GM19438 (cell line): ENCODE results near the gene HLA-DQA2.
"Not testable (repeated sequence)": the region's sequence is repeated elsewhere in the genome, so short reads cannot be mapped to it uniquely, and the experiment has no call there.

Experiments used
- ATAC-seq: cut with Tn5 transposase; IDR thresholded peaks from one replicate; pipeline ENCODE4 v1.9.1; 2021; ENCODE audit warnings: low read depth; ENCODE audit not compliant: unreplicated experiment

The HLA-DQA2 gene

DNA sequence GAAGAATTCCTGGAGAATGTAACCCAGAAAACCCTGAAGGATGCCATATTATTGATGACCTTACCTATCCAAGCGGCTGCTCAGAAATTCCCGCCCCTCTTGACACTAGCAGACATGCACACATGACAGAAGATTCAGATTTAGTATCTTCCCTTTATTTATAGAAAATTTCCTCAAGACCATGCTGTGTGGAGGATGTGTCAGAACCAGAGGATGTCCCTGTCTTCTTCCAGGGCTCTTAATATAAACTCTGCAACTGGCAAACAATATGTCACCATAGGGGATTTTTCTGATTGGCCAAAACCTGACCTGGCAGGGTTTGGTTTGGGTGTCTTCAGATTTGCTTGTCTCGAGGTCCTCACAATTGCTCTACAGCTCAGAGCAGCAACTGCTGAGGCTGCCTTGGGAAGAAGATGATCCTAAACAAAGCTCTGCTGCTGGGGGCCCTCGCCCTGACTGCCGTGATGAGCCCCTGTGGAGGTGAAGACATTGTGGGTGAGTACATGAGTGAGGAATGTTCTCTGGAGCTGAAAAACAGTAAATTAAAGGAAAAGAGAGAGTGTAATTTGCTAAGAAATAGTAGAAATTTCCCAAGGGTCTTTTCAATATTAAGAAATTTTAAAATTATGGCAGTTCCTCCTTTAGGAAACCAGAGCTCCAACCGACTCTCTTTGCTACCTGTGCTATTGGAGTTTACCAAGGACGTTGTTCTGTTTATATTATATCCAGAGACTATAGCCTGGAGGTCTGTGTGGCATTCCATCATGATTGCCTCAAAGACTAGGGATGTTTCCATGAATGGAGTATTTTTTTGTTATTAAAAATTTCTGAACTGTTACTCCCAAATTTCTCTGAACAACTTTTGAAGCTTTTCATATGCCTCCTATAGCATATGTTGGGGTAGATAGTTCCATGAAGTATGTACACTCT, at the start of gene HLA-DQA2:
Gene HLA-DQA2 (plus strand): TSS at position 361 of the 930 bp plus-strand sequence. CDS start 53 bp downstream, at position 414.
- no peak for ATAC-seq

DNA sequence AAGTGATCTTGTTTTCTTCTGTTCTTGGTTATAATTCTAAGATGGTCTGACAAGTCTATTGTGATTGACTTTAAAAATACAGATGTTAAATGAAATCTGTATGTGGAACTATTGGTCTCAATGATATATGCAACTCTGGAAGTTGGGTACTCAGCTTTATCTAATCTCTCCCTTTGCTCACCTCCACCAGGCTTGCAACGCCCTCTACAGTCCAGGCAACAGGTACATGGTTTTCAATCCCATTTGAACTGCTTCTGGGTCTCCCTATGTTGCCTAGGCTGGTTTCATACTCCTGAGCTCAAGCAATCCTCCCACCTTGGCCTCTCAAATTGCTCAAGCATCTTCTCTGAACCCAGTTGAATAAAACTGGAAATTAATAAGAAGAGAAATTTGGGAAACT, 49.2 kb upstream of the HLA-DQA2 start:
- ATAC-seq, result no peak

DNA sequence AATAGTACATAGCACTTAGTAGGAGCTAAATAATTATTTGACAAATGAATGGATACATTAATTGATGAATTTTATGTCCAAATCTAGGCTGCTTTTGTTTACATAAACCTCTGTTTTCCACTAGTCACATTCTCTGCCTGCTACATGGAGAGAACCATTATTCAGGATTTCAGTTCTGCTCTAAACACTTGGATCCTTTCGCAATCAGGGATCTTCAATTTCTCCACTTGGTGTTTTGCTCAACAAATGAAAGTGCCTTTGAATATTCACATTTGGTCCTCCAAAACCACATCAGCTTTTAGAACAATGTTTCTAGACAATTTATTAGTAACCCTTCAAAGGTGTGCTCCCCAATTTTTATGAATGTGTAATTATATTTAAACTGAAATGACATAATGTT, 44.2 kb upstream of the HLA-DQA2 start:
- no peak for ATAC-seq

DNA sequence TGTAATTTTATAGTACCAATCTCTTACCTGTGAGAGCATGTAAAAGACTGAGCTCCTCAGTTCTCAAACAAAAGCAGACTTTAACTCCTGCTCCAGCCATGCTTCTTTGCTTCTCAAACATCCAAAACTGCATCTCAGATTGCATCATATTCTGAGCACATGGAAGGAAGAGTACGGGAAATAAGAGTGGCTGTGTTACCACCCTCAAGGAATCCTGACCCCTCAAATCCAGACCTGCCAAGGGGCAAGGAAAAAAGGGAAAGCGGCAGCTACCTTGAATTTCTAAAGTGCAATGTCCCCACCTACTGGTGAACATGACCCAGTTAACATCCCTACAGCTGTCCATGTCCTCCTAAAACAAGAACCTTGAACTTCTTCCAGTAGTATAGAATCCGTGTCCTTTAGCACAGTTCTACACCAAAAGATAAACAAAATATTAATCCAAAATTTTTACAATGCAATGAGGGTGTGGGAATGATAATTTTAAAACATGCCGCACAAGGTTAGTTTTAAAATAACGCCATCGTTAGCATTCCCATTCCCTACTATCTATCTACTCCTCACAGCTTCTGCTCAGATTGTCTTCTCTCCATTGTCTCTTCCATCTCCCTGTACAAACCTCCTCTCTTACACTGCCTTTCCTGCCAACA, 40.7 kb upstream of the HLA-DQA2 start:
- no peak for ATAC-seq

DNA sequence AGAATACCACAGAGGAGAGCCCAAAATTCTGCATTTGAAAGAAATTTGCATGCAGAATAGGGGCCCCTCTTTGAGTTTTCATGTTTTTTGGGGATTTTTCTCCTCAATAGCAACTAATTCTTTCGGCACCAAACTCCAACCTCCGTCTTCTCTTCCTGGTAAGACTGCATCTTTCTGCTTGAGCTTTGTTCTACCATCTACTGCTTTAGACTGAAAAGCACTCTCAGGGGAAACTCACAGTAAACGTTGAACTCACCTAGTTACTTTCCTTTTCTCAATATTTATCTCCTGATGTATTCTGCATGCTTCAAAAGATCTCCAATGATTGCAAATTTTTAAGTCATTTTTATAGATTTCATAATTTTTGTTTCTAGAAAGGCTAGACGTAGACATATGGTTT, 37.8 kb upstream of the HLA-DQA2 start:
- no peak for ATAC-seq

DNA sequence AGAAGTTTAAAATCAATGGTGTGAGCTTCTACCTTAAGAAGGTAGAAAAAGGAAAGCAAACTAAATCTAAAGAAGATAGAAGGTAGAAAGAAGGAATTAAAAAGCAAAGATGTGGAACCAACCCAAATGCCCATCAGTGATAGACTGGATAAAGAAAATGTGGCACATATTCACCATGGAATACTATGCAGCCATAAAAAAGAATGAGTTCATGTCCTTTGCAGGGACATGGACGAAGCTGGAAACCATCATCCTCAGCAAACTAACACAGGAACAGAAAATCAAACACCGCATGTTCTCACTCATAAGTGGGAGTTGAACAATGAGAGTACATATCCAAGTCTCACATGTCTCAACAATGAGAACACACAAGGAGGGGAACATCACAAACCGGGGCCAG, 36.0 kb upstream of the HLA-DQA2 start:
- ATAC-seq, result not testable (repeated sequence)

DNA sequence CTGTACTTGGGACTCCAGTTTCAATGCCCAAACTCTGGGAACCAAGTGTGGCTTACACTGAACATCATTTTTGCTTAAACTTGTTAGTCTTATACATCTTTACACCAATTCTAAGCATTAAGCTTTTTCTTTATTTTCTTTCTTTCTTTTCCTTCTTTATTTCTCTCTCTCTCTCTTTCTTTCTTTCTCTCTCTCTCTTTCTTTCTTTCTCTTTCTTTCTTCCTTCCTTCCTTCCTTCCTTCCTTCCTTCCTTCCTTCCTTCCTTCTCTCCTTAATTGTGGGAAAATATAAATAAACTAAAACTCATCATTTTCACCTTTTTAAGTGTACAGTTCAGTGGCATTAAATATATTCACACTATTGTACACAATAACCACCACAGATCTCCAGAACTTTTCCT, 31.6 kb upstream of the HLA-DQA2 start:
- ATAC-seq, result no peak

DNA sequence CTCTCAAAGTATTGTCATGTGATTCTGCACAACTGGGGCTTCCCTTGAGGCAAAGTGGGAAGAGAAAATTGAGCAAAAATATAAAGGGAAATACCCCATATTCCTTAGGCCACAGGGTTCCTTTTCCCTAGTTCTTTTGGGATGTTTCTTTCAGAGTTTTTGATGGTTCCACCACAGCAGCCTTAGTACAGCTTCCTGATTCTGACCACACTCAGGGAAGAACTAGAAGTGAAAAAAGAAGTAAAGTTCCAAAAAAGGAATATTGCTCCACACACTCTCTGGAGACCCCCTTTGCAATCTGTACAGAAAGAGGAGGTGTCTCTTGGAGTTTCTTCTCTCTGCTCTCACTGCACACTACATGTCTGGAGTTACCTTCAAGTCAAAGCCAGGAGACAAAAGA, 27.9 kb upstream of the HLA-DQA2 start:
- no peak for ATAC-seq

DNA sequence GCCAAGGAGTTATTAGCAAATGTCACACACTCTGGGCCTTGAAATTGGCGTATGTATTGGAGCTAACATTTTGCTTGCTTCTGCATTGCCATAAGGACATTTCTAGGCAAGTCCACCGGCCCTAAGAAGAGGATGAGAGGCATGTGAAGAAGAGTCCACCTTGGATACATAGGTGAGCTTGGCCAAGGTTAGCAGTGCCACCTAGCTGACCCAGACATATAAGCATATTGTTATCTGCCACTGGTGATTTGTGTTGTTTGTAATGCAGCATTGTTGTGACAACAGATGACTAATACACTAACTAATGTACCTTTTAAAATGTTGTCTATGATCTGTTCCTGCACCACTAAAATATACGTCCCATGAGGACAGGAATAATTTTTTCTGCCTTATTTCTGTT, 24.8 kb upstream of the HLA-DQA2 start:
- ATAC-seq, result no peak

DNA sequence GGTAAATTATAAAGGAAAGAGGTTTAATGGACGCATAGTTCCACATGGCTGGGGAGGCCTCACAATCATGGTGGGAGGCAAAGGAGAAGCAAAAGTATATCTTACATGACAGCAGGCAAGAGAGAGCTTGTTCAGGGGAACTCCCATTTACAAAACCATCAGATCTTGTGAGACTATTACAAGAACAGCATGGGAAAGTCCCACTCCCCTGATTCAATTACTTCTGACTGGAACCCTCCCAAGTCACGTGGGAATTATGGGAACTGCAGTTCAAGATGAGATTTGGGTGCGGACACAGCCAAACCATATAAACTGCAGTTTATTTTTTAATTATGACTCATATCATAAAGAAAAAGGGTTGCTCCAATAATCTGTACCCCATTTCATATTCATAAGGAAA, 22.3 kb upstream of the HLA-DQA2 start:
- ATAC-seq, result no peak

DNA sequence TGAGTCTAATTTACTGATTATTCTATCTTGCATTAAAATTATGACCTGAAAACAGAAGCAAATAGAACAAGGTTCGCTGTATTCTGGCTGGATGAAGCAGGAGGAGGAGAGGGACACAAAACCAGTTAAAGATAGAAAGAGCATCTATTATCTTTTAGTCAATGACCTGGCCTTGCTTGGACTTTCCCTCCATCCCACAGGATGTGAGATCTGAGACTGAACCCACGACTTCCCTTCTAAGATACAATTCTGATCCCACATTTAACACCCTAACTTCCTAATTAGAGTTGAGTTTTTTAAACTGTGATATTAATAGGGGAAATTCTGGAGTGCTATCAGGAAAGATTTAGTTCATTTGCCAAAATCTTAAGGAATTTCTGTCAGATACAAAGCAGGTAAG, 3.1 kb upstream of the HLA-DQA2 start:
- ATAC-seq, result no peak

DNA sequence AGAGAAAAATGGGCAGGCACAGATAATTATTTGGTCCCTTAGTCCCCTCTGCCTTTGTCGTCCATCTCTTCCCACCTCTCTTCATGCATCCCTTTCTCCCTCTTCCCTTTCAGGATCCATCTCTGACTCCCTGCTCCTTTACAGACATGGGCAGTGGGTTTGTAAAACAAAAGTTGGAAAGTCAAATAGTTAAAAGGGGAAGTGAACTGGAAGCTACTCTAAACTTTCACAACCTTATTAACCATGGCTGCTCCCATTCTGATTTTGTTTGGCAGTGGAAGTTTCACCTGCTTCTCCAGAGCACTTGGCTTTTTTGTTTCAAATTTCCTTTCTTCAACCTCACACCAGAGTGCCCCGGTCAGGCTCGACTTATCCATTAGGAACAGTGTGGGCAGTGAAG, 1.2 kb downstream of the HLA-DQA2 start:
- ATAC-seq, result no peak

DNA sequence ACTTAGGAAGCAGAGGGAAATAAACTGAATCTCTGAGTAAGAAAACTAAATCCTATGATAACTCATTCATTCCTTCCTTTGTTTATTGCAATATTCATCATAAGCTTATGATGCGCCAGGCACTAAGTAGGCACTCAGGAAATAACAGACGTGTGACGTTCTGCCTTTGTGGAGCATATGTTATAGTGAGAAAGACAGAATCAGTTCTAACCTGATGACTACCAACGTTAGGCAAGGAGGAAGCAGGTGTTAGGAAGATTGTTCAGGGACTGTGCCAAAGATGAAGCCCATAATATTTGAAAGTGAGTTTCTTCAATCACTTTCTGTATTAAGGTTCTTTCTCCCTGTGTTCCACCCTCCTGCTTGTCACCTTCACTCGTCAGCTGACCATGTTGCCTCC, 3.6 kb downstream of the HLA-DQA2 start:
- no peak for ATAC-seq

DNA sequence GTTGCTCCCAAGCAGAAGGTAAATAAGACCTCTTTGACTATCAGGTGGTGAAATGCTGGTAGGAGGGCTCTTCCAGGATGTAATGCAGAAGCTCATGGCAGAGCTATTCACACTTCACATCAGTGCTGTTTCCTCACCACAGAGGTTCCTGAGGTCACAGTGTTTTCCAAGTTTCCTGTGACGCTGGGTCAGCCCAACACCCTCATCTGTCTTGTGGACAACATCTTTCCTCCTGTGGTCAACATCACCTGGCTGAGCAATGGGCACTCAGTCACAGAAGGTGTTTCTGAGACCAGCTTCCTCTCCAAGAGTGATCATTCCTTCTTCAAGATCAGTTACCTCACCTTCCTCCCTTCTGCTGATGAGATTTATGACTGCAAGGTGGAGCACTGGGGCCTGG, 4.5 kb downstream of the HLA-DQA2 start:
- ATAC-seq, result not testable (repeated sequence)

DNA sequence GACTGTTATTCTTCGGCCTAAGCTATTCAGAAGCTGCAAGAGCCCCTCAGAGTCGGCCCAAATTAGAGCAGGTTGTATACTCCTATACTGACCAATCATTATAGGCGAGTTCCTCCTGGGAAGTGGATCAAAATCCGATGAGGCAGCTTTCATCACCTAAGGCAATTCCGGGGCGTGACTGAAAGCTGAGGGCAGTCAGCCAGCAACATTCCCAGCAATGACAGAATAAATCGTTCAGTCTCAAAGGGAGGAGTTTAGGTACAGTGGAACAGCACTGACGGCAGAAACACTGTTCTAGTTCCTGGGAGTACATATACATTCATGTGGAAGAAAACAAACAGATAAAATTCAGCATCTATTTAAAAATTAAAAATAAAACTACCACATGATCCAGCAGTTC, 11.4 kb downstream of the HLA-DQA2 start:
- no peak for ATAC-seq

DNA sequence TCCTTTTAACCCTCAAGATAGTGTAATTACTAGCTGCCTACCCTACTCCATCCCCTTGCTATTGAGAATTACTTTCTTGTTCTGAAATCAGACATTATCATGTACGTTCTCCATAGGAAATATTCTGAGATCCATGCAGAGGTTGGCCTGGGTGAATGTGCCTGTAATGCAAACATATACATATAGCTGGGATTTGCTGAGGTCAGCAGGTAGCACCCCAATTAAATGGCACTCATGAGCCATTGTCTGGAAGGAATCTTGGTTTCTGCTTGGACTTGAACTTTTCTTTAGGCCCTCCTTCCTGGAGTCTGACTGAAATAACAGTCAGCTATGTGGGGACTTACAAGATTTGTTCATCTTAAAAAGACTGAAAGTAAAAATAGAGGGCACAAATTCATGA, 18.5 kb downstream of the HLA-DQA2 start:
- ATAC-seq, result no peak

DNA sequence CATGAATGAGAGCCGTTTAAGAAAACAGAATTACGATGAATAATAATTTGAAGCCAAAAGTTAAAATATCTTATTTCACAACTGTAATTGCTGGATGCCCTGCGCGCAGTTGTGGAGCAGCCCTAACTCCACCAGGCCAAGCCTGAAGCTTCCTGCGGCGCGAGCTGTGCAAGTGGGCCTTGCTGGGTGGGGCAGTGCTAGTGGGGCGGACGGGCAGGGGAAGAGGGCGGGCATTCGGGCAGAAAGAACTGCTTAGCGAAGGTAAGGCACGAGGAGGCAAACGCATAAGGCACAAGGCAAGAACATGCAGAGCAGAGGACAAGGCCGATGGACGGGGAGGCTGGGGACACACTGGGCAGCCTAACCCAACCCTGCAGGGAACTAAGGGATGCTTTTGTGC, 19.9 kb downstream of the HLA-DQA2 start:
- ATAC-seq, result no peak

DNA sequence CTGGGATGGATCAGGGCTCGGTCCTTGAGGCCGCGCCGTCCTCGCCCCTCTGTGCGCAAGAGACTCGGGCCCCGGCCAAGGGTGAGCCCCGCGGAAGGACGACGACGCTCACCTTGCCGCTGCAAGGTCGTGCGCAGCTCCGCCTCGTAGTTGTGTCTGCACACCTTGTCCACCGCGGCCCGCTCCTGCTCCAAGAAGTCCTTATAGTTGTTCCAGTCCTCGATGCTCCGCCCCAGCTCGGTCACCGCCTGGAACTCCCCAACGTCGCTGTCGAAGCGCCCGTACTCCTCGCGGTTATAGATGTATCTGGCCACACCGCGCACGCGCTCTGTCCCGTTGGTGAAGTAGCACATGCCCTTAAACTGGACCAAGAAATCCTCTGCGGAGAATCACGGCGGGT, 20.4 kb downstream of the HLA-DQA2 start:
- no peak for ATAC-seq

DNA sequence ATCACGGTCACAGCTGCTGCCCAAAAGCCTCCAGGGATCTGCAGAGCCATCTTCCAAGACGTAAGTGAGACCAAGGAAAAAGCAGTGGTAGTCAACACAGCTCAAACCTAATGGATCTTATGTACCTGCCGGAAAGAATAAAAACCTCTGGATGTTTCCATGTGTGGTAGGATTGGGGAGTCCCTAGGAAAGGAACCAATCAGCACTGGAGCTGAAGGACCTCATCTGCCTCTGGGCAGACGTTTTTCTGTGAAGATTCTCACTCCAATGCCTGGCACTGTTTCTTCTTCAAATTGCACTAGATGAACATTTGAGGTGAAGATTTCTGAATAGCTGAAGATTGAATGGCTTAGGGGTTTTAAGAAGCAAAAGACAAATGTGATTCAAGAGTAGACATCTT, 22.2 kb downstream of the HLA-DQA2 start, which contains the start of gene HLA-DQB2:
Gene HLA-DQB2 (minus strand): TSS at position 112 of the 400 bp plus-strand sequence. CDS start 62 bp downstream, at position 50.
- no peak for ATAC-seq

DNA sequence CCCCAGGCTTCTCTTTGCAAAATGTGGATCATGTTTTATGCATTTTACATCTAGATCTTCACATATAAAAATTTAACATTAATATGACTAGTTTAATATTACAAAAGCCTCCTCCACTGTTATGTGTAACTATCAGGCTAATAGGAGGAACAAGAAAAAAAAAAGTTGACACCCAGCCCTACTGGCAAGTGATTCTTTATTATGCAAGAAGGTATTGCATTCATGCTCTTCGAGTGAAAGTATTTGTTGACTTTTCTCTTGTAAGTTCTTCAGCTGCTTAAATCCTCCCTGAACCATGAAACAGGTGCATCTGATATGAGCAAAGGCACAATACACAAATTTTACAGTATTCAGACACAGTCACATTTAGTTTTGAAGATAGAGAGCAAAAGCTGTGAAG, 22.9 kb downstream of the HLA-DQA2 start:
- no peak for ATAC-seq

DNA sequence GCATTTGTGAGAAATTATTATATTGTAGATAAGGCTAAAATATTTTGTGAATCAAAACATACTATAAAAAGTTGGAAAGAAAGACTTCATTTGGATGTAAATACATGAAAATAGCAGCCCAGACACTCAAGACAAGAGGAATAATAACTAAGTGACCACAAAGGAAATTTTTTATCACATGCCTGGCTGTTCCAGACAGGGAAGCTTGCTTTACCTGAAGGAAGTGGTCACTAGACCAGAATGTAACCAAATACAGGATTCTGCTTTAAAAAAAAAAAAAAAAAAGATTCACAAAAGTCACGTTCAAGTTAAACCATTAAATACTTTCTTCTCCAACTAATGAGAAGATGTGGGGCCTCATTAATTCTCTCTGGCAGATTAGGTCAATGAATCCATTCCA, 31.5 kb downstream of the HLA-DQA2 start:
- ATAC-seq, result no peak

DNA sequence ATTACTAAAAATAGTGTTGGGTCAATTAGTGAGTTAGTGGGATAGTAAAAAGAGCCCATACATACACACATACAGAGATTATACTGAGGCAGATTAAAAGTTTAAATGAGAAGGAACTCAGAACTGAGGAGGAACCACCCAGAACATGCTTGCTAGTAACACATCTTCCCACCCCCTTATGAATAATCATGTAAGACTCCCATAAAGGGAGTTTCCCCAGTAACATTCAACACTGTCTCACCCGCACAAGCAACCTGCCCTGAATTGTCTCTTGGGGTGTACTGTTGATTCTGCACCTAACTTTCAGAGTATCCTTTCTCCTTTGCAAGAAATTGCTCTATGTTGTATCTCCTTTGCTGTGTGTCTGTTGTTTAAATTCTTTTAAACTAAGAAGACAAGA, 33.2 kb downstream of the HLA-DQA2 start:
- ATAC-seq, result no peak
